HUDEP-2 (cell line): ENCODE results near the gene CHRNA3.
A peak's percentile ranks its signal among the peaks of the same experiment; 100 is the strongest.
"Not testable (repeated sequence)": the region's sequence is repeated elsewhere in the genome, so short reads cannot be mapped to it uniquely, and the experiment has no call there.

Source experiments
- DNase-seq, 76 experiments: peaks; one replicate each; lab custom pipeline; 2025; ENCODE audit not compliant: unreplicated experiment in 76 of 76; lab: John Stamatoyannopoulos, UW

CHRNA3 gene

GRCh38 chr15:78619022-78619950 is 1.5 kb downstream of the CHRNA3 start:
- DNase-seq = no peak

GRCh38 chr15:78618490-78618934 is 2.3 kb downstream of the CHRNA3 start:
- peak in 68 of 76 experiments; percentile 7 to 82 (median 57) for DNase-seq

- DNase-seq = no peak
These were observed 2.7 kb downstream of the CHRNA3 start for GRCh38 chr15:78618064-78618463.

GRCh38 chr15:78617516-78617915 is 3.3 kb downstream of the CHRNA3 start:
- no peak for DNase-seq

- no peak for DNase-seq
These were observed 3.7 kb downstream of the CHRNA3 start for GRCh38 chr15:78617076-78617475.

- no peak for DNase-seq
These were observed 4.3 kb downstream of the CHRNA3 start for GRCh38 chr15:78616506-78616905.

GRCh38 chr15:78615151-78615589 is 5.6 kb downstream of the CHRNA3 start:
- DNase-seq = no peak

GRCh38 chr15:78614021-78614420 is 6.8 kb downstream of the CHRNA3 start:
- no peak for DNase-seq

GRCh38 chr15:78609551-78609950 is 11.2 kb downstream of the CHRNA3 start:
- not testable (repeated sequence) for DNase-seq

GRCh38 chr15:78605680-78606079 is 15.1 kb downstream of the CHRNA3 start:
- no peak for DNase-seq

- no peak for DNase-seq
These were observed 15.6 kb downstream of the CHRNA3 start for GRCh38 chr15:78605201-78605600.

- DNase-seq = no peak
These were observed 16.4 kb downstream of the CHRNA3 start for GRCh38 chr15:78604420-78604819.

GRCh38 chr15:78603467-78603866 is 17.3 kb downstream of the CHRNA3 start:
- DNase-seq = no peak

GRCh38 chr15:78599189-78599588 is 21.6 kb downstream of the CHRNA3 start:
- peak in 1 of 76 experiments; percentile 5 for DNase-seq

GRCh38 chr15:78598348-78598747 is 22.4 kb downstream of the CHRNA3 start:
- no peak for DNase-seq

GRCh38 chr15:78597583-78597982 is 23.2 kb downstream of the CHRNA3 start:
- no peak for DNase-seq

GRCh38 chr15:78574944-78575343 is 45.9 kb downstream of the CHRNA3 start:
- DNase-seq = no peak

- DNase-seq = no peak
These were observed 47.4 kb downstream of the CHRNA3 start for GRCh38 chr15:78573416-78573815.

- no peak for DNase-seq
These were observed 49.4 kb downstream of the CHRNA3 start for GRCh38 chr15:78571382-78571781.

- peak in 1 of 76 experiments; percentile 7 for DNase-seq
These were observed 50.1 kb downstream of the CHRNA3 start for GRCh38 chr15:78570710-78571109.

- DNase-seq = no peak
These were observed 53.3 kb downstream of the CHRNA3 start for GRCh38 chr15:78567531-78567930.
